ENCODE data around the gene SLC6A20.
A peak's percentile ranks its signal among the peaks of the same experiment; 100 is the strongest.

SLC6A20 gene

GRCh38 chr3:45792516-45793172, 3.7 kb downstream of the SLC6A20 start:
- Mint-ChIP-seq H3K27me3 (peaks cover 30% of the 10 kb centered on the region), H3K4me1 (peaks cover 31% of the 10 kb centered on the region), H3K4me3 (no peak overlapping the region), H3K9me3 (peaks cover 9% of the 10 kb centered on the region), H3K36me3 (no peaks in the 10 kb centered on the region), H3K27ac (no peak overlapping the region)
- ATAC-seq, result no peak

GRCh38 chr3:45792036-45792435, 4.3 kb downstream of the SLC6A20 start:
- Mint-ChIP-seq H3K36me3 (no peaks in the 10 kb centered on the region), H3K27ac (no peak overlapping the region), H3K4me1 (peaks cover 27% of the 10 kb centered on the region), H3K9me3 (peaks cover 9% of the 10 kb centered on the region), H3K4me3 (no peak overlapping the region), H3K27me3 (peaks cover 30% of the 10 kb centered on the region)
- no peak for ATAC-seq

GRCh38 chr3:45790596-45790995, 5.7 kb downstream of the SLC6A20 start:
- Mint-ChIP-seq H3K36me3 (no peaks in the 10 kb centered on the region), H3K4me1 (peaks cover 15% of the 10 kb centered on the region), H3K27me3 (peaks cover 19% of the 10 kb centered on the region)

GRCh38 chr3:45789235-45789812, 7.0 kb downstream of the SLC6A20 start:
- ATAC-seq, result no peak

More at GRCh38 chr3:45790596-45790995, 5.7 kb downstream of the SLC6A20 start:
- H3K9me3 Mint-ChIP-seq, result peaks cover 9% of the 10 kb centered on the region
- no peak overlapping the region for H3K27ac Mint-ChIP-seq
- no peak for ATAC-seq
- H3K4me3 Mint-ChIP-seq, result no peak overlapping the region

GRCh38 chr3:45787551-45787950, 8.8 kb downstream of the SLC6A20 start:
- peaks cover 9% of the 10 kb centered on the region for H3K27me3 Mint-ChIP-seq
- peaks cover 10% of the 10 kb centered on the region for H3K4me1 Mint-ChIP-seq
- no peak overlapping the region for H3K27ac Mint-ChIP-seq
- no peaks in the 10 kb centered on the region for H3K36me3 Mint-ChIP-seq
- H3K9me3 Mint-ChIP-seq, result peaks cover 14% of the 10 kb centered on the region
- no peak overlapping the region for H3K4me3 Mint-ChIP-seq
- ATAC-seq, result no peak

More at GRCh38 chr3:45789235-45789812, 7.0 kb downstream of the SLC6A20 start:
- no peaks in the 10 kb centered on the region for H3K36me3 Mint-ChIP-seq
- H3K9me3 Mint-ChIP-seq, result peaks cover 14% of the 10 kb centered on the region
- no peak overlapping the region for H3K27ac Mint-ChIP-seq
- H3K4me1 Mint-ChIP-seq, result peaks cover 10% of the 10 kb centered on the region
- H3K4me3 Mint-ChIP-seq, result no peak overlapping the region
- peaks cover 9% of the 10 kb centered on the region for H3K27me3 Mint-ChIP-seq

GRCh38 chr3:45786801-45787495, 9.4 kb downstream of the SLC6A20 start:
- H3K36me3 Mint-ChIP-seq, result no peaks in the 10 kb centered on the region
- no peak overlapping the region for H3K27ac Mint-ChIP-seq
- peak; percentile 43 for ATAC-seq
- H3K9me3 Mint-ChIP-seq, result peaks cover 14% of the 10 kb centered on the region
- peaks cover 8% of the 10 kb centered on the region for H3K4me1 Mint-ChIP-seq
- H3K4me3 Mint-ChIP-seq, result no peak overlapping the region
- peaks cover 9% of the 10 kb centered on the region for H3K27me3 Mint-ChIP-seq

GRCh38 chr3:45785605-45786150, 10.7 kb downstream of the SLC6A20 start:
- Mint-ChIP-seq H3K27ac (no peak overlapping the region), H3K4me1 (no peaks in the 10 kb centered on the region), H3K4me3 (no peak overlapping the region), H3K36me3 (no peaks in the 10 kb centered on the region), H3K27me3 (peaks cover 9% of the 10 kb centered on the region), H3K9me3 (peaks cover 12% of the 10 kb centered on the region)
- ATAC-seq, result no peak

- H3K27ac Mint-ChIP-seq, result no peak overlapping the region
- ATAC-seq, result no peak
- H3K4me1 Mint-ChIP-seq, result no peaks in the 10 kb centered on the region
- H3K36me3 Mint-ChIP-seq, result no peaks in the 10 kb centered on the region
- peaks cover 5% of the 10 kb centered on the region for H3K9me3 Mint-ChIP-seq
- H3K4me3 Mint-ChIP-seq, result no peak overlapping the region
- peaks cover 9% of the 10 kb centered on the region for H3K27me3 Mint-ChIP-seq
These were observed 12.7 kb downstream of the SLC6A20 start for GRCh38 chr3:45783667-45784066.

- H3K4me1 Mint-ChIP-seq, result no peaks in the 10 kb centered on the region
- no peak for ATAC-seq
- no peak overlapping the region for H3K4me3 Mint-ChIP-seq
- H3K9me3 Mint-ChIP-seq, result peaks cover 5% of the 10 kb centered on the region
- H3K36me3 Mint-ChIP-seq, result no peaks in the 10 kb centered on the region
- H3K27me3 Mint-ChIP-seq, result peaks cover 6% of the 10 kb centered on the region
- H3K27ac Mint-ChIP-seq, result no peak overlapping the region
These were observed 14.0 kb downstream of the SLC6A20 start for GRCh38 chr3:45782381-45782780.

GRCh38 chr3:45781841-45782240, 14.5 kb downstream of the SLC6A20 start:
- Mint-ChIP-seq H3K36me3 (no peaks in the 10 kb centered on the region), H3K4me1 (no peaks in the 10 kb centered on the region), H3K27me3 (peaks cover 1% of the 10 kb centered on the region), H3K27ac (no peak overlapping the region), H3K4me3 (no peak overlapping the region), H3K9me3 (peaks cover 5% of the 10 kb centered on the region)
- ATAC-seq, result peak; percentile 7

GRCh38 chr3:45781271-45781670, 15.1 kb downstream of the SLC6A20 start:
- no peak overlapping the region for H3K4me3 Mint-ChIP-seq
- H3K36me3 Mint-ChIP-seq, result no peaks in the 10 kb centered on the region
- H3K27me3 Mint-ChIP-seq, result no peaks in the 10 kb centered on the region
- no peaks in the 10 kb centered on the region for H3K4me1 Mint-ChIP-seq
- H3K27ac Mint-ChIP-seq, result no peak overlapping the region
- ATAC-seq, result no peak
- peaks cover 5% of the 10 kb centered on the region for H3K9me3 Mint-ChIP-seq

GRCh38 chr3:45779746-45780735, 16.3 kb downstream of the SLC6A20 start:
- Mint-ChIP-seq H3K27me3 (no peaks in the 10 kb centered on the region), H3K27ac (no peak overlapping the region), H3K36me3 (no peaks in the 10 kb centered on the region), H3K4me3 (no peak overlapping the region), H3K9me3 (peaks cover 4% of the 10 kb centered on the region), H3K4me1 (no peaks in the 10 kb centered on the region)
- peak; percentile 35 for ATAC-seq

GRCh38 chr3:45778761-45779201, 17.6 kb downstream of the SLC6A20 start:
- Mint-ChIP-seq H3K4me1 (no peaks in the 10 kb centered on the region), H3K27ac (no peak overlapping the region), H3K9me3 (no peaks in the 10 kb centered on the region), H3K36me3 (no peaks in the 10 kb centered on the region), H3K4me3 (no peak overlapping the region), H3K27me3 (no peaks in the 10 kb centered on the region)
- ATAC-seq, result no peak

GRCh38 chr3:45777746-45778386, 18.5 kb downstream of the SLC6A20 start:
- Mint-ChIP-seq H3K4me3 (no peak overlapping the region), H3K36me3 (no peaks in the 10 kb centered on the region), H3K4me1 (no peaks in the 10 kb centered on the region), H3K9me3 (no peaks in the 10 kb centered on the region), H3K27me3 (no peaks in the 10 kb centered on the region), H3K27ac (no peak overlapping the region)
- ATAC-seq, result no peak
